Neural cell (in vitro differentiated cells): ENCODE results near the gene ZNF329. TPM values are rescaled to one million over a fixed set of nuclear protein-coding genes. Genes with fewer than 3 reads are reported as not detected.

Experiments
- H2AFZ ChIP-seq: fragments of 200-600, 300-800 bp; sonication (generic), shearing (Covaris generic); 2 replicates; pipeline ENCODE4 v1.6.0; 2014; ENCODE audit warnings: low read depth, mild to moderate bottlenecking, antibody characterized with exemption, low read length, moderate library complexity
- H3F3A ChIP-seq: fragments of 200-600 bp; shearing (Covaris generic); 2 replicates; pipeline ENCODE4 v1.6.1; 2016; ENCODE audit warnings: mild to moderate bottlenecking, moderate library complexity, mixed read lengths, antibody characterized with exemption, low read length; ENCODE audit not compliant: insufficient read depth, poor library complexity, severe bottlenecking
- H3K27ac ChIP-seq: fragments of 200-600, 300-800 bp; sonication (generic), shearing (Covaris generic); 2 replicates; pipeline ENCODE4 v1.5.1; 2014; ENCODE audit warnings: mild to moderate bottlenecking, low read length, moderate library complexity
- H3K27me3 ChIP-seq: fragments of 300-800, 200-600 bp; sonication (generic), shearing (Covaris generic); 2 replicates; pipeline ENCODE4 v1.6.0; 2014; ENCODE audit warnings: mild to moderate bottlenecking, low read depth, low read length, moderate library complexity; ENCODE audit not compliant: insufficient read depth
- H3K36me3 ChIP-seq: fragments of 300-800, 200-600 bp; sonication (generic), shearing (Covaris generic); 2 replicates; pipeline ENCODE4 v1.5.1; 2014; ENCODE audit warnings: mild to moderate bottlenecking, antibody characterized with exemption, low read length, moderate library complexity; ENCODE audit not compliant: insufficient read depth
- H3K4me2 ChIP-seq: fragments of 300-800, 200-600 bp; sonication (generic), shearing (Covaris generic); 2 replicates; pipeline ENCODE4 v1.6.0; 2014; ENCODE audit warnings: mild to moderate bottlenecking, low read length
- H3K4me3 ChIP-seq: fragments of 300-800, 200-600 bp; sonication (generic), shearing (Covaris generic); 2 replicates; pipeline ENCODE4 v1.5.1; 2014; ENCODE audit warnings: mild to moderate bottlenecking, low read length, moderate library complexity
- H3K79me2 ChIP-seq: fragments of 200-600 bp; shearing (Covaris generic); replicated peaks from 2 replicates; pipeline ENCODE4 v1.6.0; 2014; ENCODE audit warnings: mild to moderate bottlenecking, low read length, moderate library complexity; ENCODE audit not compliant: insufficient read depth
- H3K9ac ChIP-seq: fragments of 300-800, 200-600 bp; sonication (generic), shearing (Covaris generic); 2 replicates; pipeline ENCODE4 v1.6.1; 2016; ENCODE audit warnings: mild to moderate bottlenecking, low read length, mixed read lengths
- H3K9me2 ChIP-seq: fragments of 200-600 bp; shearing (Covaris generic); 2 replicates; pipeline ENCODE4 v1.6.1; 2016; ENCODE audit warnings: mild to moderate bottlenecking, low read length, mixed read lengths; ENCODE audit not compliant: insufficient read depth
- H3K9me3 ChIP-seq: fragments of 200-600, 300-800 bp; sonication (generic), shearing (Covaris generic); 2 replicates; pipeline ENCODE4 v1.6.1; 2016; ENCODE audit warnings: mild to moderate bottlenecking, mixed run types, low read length, moderate library complexity, mixed read lengths
- H4K20me1 ChIP-seq: fragments of 200-600 bp; shearing (Covaris generic); 2 replicates; pipeline ENCODE4 v1.6.1; 2016; ENCODE audit warnings: mild to moderate bottlenecking, mixed run types; ENCODE audit not compliant: insufficient read depth
- EP300 ChIP-seq: fragments of 450-650 bp; conservative IDR thresholded peaks from 2 replicates; pipeline ENCODE4 v1.6.1; 2014; ENCODE audit warnings: antibody characterized with exemption, mild to moderate bottlenecking, moderate library complexity; ENCODE audit not compliant: poor library complexity, severe bottlenecking
- MXI1 ChIP-seq: fragments of 450-650 bp; conservative IDR thresholded peaks from 2 replicates; pipeline ENCODE4 v1.6.1; 2014; ENCODE audit warnings: antibody characterized with exemption, mild to moderate bottlenecking; ENCODE audit not compliant: poor library complexity, severe bottlenecking
- POLR2AphosphoS5 ChIP-seq: IDR thresholded peaks from 2 replicates; pipeline ENCODE4 v1.6.1; 2012
- RAD21 ChIP-seq: fragments of 450-650 bp; conservative IDR thresholded peaks from 2 replicates; pipeline ENCODE4 v1.6.1; 2014; ENCODE audit warnings: antibody characterized with exemption, mild to moderate bottlenecking, moderate library complexity
- SMC3 ChIP-seq: fragments of 450-650 bp; conservative IDR thresholded peaks from 2 replicates; pipeline ENCODE4 v1.6.1; 2014; ENCODE audit warnings: antibody characterized with exemption, mild to moderate bottlenecking, moderate library complexity; ENCODE audit not compliant: poor library complexity
- TAF1 ChIP-seq: IDR thresholded peaks from 2 replicates; pipeline ENCODE4 v1.6.1; 2012; ENCODE audit warnings: low read depth
- polyA plus RNA-seq: library from polyadenylated mRNA; depleted of rRNA; stranded (reverse); fragments of >200 nt; gene quantifications from 2 replicates; pipeline ENCODE4 v1.2.3, GENCODE V29; 2014
- TF ChIP-seq, protein P1 (sequence below): IDR thresholded peaks from 2 replicates; pipeline ENCODE4 v1.6.1; 2012; ENCODE audit warnings: borderline replicate concordance
- TF ChIP-seq, protein P2 (sequence below): fragments of 450-650 bp; IDR thresholded peaks from 2 replicates; pipeline ENCODE4 v1.5.1; 2014; ENCODE audit warnings: antibody characterized with exemption, mild to moderate bottlenecking, moderate library complexity; ENCODE audit not compliant: poor library complexity, severe bottlenecking

Gene ZNF329
- polyA plus RNA-seq, 1 donor from 2014 or later, result 20.6 TPM

DNA sequence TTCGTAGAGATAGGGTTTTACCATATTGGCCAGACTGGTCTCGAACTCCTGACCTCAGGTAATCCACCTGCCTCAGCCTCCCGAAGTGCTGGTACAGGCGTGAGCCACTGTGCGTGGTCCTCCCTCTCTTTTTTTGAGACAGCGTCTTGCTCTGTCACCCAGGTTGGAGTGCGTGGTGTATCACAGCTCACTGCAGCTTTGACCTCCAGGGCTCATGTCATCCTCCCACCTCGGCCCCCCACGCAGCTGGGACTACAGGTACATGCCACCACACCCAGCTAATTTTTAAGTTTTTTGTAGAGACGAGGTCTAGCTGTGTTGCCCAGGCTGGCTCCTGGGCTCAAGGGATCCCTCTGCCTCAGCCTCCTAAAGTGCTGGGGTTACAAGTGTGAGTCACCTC lies 70.8 kb downstream of the ZNF329 start:
- TF ChIP-seq POLR2AphosphoS5 (no peak), TAF1 (no peak), RAD21 (no peak), EP300 (no peak), SMC3 (no peak), MXI1 (no peak)
- TF ChIP-seq, protein P1, sequence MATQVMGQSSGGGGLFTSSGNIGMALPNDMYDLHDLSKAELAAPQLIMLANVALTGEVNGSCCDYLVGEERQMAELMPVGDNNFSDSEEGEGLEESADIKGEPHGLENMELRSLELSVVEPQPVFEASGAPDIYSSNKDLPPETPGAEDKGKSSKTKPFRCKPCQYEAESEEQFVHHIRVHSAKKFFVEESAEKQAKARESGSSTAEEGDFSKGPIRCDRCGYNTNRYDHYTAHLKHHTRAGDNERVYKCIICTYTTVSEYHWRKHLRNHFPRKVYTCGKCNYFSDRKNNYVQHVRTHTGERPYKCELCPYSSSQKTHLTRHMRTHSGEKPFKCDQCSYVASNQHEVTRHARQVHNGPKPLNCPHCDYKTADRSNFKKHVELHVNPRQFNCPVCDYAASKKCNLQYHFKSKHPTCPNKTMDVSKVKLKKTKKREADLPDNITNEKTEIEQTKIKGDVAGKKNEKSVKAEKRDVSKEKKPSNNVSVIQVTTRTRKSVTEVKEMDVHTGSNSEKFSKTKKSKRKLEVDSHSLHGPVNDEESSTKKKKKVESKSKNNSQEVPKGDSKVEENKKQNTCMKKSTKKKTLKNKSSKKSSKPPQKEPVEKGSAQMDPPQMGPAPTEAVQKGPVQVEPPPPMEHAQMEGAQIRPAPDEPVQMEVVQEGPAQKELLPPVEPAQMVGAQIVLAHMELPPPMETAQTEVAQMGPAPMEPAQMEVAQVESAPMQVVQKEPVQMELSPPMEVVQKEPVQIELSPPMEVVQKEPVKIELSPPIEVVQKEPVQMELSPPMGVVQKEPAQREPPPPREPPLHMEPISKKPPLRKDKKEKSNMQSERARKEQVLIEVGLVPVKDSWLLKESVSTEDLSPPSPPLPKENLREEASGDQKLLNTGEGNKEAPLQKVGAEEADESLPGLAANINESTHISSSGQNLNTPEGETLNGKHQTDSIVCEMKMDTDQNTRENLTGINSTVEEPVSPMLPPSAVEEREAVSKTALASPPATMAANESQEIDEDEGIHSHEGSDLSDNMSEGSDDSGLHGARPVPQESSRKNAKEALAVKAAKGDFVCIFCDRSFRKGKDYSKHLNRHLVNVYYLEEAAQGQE, result no peak
- TF ChIP-seq, protein P2, sequence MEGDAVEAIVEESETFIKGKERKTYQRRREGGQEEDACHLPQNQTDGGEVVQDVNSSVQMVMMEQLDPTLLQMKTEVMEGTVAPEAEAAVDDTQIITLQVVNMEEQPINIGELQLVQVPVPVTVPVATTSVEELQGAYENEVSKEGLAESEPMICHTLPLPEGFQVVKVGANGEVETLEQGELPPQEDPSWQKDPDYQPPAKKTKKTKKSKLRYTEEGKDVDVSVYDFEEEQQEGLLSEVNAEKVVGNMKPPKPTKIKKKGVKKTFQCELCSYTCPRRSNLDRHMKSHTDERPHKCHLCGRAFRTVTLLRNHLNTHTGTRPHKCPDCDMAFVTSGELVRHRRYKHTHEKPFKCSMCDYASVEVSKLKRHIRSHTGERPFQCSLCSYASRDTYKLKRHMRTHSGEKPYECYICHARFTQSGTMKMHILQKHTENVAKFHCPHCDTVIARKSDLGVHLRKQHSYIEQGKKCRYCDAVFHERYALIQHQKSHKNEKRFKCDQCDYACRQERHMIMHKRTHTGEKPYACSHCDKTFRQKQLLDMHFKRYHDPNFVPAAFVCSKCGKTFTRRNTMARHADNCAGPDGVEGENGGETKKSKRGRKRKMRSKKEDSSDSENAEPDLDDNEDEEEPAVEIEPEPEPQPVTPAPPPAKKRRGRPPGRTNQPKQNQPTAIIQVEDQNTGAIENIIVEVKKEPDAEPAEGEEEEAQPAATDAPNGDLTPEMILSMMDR, result no peak
- Histone ChIP-seq H3K79me2 (no peaks in the 10 kb centered on the region), H2AFZ (no peak overlapping the region), H3K9me3 (peaks cover 14% of the 10 kb centered on the region), H3K4me3 (no peak overlapping the region), H3K4me2 (no peak overlapping the region), H3K27ac (no peak overlapping the region), H3F3A (no peaks in the 10 kb centered on the region), H4K20me1 (no peaks in the 10 kb centered on the region), H3K9me2 (no peaks in the 10 kb centered on the region), H3K27me3 (no peaks in the 10 kb centered on the region), H3K36me3 (peaks cover 13% of the 10 kb centered on the region), H3K9ac (no peak overlapping the region)

Other genes starting within 250 kb of the ZNF329 start
- gene ZNF417, start 234.2 kb downstream of the ZNF329 start, polyA plus RNA-seq, result 21.7 and 25.0 TPM in 2 replicates
- 19.7 and 27.6 TPM in 2 replicates for gene ZNF418, start 215.4 kb downstream of the ZNF329 start, polyA plus RNA-seq
- gene ZNF256, start 203.1 kb downstream of the ZNF329 start, polyA plus RNA-seq, result 11.0 and 13.4 TPM in 2 replicates
- gene C19orf18, start 176.3 kb downstream of the ZNF329 start, polyA plus RNA-seq, result not detected in 2 replicates
- 39.1 and 43.2 TPM in 2 replicates for gene ZNF606, start 148.0 kb downstream of the ZNF329 start, polyA plus RNA-seq
- 6.3 and 7.9 TPM in 2 replicates for gene ZSCAN1, start 116.8 kb downstream of the ZNF329 start, polyA plus RNA-seq
- gene ZNF135, start 91.5 kb downstream of the ZNF329 start, polyA plus RNA-seq, result 13.7 and 17.2 TPM in 2 replicates
- 399 and 400 TPM in 2 replicates for gene ZSCAN18, start 52.6 kb downstream of the ZNF329 start, polyA plus RNA-seq
- 46.4 and 47.2 TPM in 2 replicates for gene ZNF274, start 32.3 kb upstream of the ZNF329 start, polyA plus RNA-seq
- gene ZNF544, start 78.1 kb upstream of the ZNF329 start, polyA plus RNA-seq, result 22.7 and 50.1 TPM in 2 replicates
- 5.5 and 6.4 TPM in 2 replicates for gene ZNF8, start 128.2 kb upstream of the ZNF329 start, polyA plus RNA-seq
- gene ERVK3-1, start 154.6 kb upstream of the ZNF329 start, polyA plus RNA-seq, result 137 and 141 TPM in 2 replicates
- 1.6 and 2.2 TPM in 2 replicates for gene ZSCAN22, start 176.2 kb upstream of the ZNF329 start, polyA plus RNA-seq
- gene A1BG, start 202.7 kb upstream of the ZNF329 start, polyA plus RNA-seq, result 35.4 and 40.0 TPM in 2 replicates
- 13.7 and 18.4 TPM in 2 replicates for gene ZNF497, start 212.0 kb upstream of the ZNF329 start, polyA plus RNA-seq
- 4.5 and 9.8 TPM in 2 replicates for gene ZNF837, start 230.2 kb upstream of the ZNF329 start, polyA plus RNA-seq
- 1,461 and 1,514 TPM in 2 replicates for gene RPS5, start 236.5 kb upstream of the ZNF329 start, polyA plus RNA-seq
- gene RNF225, start 244.9 kb upstream of the ZNF329 start, polyA plus RNA-seq, result not detected in 2 replicates